HG02981 (cell line): ENCODE results near the gene CREM.

ENCODE experiments used
- ATAC-seq: cut with Tn5 transposase; IDR thresholded peaks from one replicate; pipeline ENCODE4 v1.9.1; 2021; ENCODE audit warnings: mild to moderate bottlenecking, moderate library complexity; ENCODE audit not compliant: unreplicated experiment

CREM gene

DNA sequence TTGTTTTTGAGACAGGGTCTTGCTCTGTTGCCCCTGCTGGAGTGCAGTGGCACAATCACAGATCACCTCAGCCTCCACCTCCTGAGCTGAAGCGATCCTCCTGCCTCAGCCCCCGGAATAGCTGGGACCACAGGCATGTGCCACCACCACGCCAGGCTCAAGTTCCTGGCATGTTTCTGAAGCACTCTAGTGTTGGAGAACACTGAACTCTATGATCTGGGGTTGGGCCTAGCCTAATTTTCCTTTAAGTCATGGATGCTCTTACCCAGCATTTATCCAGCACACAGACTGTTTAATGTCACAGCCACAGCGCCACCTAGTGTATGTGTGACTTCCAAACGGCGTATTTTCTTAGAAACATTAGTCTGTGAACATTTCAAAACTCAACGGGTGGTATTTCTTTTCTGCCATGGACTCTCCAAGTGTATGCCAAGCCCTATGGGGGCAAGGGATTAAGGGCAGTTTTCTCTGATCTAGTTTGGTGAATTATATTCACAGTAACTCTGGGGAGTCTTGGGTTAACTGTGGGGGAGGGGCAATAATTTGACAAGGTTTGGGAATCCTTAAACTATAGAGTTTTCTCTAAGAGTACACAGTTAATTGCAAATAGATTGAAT is 91.8 kb downstream of the CREM start:
- peak; percentile 80 for ATAC-seq

GRCh38 chr10:35219292-35219691 is 92.6 kb downstream of the CREM start:
- no peak for ATAC-seq

DNA sequence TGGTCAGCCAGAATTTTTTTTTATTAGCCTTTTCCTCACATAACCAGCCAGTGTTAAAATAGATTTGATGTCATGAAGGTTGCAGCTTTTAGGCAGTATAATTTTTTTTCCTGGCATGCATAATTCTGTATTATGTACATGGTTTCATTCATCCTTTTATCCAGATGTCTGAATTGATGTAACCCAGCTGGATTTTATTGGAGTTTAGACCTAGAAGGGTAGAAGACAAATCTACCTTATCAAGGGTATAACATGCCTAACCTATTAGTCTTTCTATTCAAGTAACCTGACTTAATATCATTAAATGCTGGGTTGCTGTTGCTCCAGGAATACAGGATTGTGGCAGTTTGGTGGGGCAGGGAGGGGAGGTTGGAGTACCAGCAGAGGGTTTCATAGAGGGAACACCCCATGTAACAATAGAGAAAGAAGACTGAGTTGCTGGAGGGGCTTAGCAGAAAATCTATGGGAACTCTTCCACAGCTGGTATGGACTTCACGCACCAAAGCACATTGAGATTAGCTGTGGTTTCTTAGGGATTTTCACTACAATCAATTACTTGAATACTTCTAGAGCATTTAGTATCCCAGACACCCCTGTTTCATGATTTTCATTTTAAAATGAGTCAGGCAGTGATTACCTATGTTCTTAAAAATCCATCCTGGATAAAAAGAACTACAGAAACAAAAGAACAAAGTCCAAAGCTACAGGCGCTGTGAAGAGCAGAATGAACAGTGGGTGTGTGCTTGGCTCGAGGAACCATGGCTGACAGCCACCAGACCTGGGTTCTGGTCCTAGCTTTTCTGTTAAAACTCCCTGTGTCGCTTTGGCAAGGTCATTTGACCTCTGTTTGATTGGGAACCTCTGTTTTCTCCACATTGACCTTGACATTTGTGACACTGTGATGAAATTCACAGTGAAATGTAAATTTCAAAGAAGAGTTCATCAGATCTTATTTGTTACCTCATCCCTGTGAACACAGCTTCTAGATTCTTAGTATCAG is 93.5 kb downstream of the CREM start:
- no peak for ATAC-seq

DNA sequence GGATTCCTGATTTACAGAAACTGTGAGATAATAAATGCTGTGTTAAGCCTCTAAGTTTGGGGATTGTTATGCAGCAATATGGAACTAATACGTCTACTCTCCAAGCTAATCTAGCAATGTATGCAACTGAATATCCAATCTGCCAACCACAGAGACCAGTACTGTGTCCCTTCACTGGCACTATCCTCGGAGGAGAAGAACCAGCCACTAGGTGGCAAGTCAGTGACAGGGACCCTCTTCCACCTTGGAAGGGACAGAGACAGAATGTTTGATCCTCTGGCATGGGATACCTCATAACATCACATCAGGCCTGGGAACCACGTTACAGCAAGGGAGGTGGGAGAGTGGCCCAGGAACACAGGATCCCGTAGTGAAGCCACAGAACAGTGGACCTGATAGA is 96.4 kb downstream of the CREM start:
- no peak for ATAC-seq

DNA sequence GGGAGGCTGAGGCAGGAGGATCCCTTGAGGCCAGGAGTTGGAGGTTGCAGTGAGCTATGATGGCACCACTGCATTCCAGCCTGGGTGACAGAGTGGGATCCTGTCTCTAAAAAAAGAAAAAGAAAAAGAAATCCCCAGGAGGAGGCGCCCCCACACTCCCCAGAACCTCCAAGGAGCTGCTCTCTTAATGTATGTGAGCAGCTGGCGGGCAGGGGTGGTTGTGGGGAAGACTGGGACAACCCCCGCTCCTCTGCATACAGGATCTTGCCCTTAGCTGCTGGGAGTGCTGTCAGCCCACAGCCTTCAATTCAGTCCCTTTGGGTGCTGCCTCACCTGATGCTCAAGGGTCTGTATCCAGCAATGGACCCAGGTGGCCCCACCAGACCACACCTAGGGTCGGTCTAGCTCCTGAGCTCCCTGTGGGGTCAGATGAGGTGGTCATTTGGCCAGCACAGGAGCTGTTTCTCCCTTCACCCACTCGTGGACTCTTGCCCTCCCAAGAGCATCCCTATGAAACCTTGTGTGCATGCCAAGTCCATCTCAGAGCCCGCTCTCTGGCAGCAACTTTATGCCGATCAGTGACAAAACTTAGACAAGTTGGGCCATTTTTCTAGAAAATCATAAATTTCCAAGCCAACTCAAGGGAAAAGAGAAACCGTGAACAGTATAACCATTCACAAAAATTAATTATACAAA is 97.5 kb downstream of the CREM start:
- no peak for ATAC-seq

- ATAC-seq = no peak
Measured at GRCh38 chr10:35225204-35225603, 98.6 kb downstream of the CREM start.

DNA sequence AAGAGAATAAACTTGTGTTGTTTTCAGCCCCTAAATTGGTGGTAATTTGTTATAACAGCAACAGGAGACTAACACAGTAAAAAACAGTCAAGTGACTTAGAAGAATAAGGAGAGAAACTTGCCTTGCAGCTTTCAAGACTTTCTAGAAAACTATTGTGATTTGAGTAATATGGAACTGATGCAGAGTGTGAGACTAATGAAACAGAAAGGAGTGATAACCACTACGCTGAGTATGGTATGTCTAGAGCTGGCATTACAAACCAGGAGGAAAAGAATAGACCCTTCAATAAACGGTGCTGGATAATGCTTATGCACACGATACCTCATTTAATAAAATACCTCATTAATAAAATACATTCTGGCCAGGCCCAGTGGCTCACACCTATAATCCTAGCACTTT is 99.9 kb downstream of the CREM start:
- ATAC-seq = no peak

- ATAC-seq = no peak
Measured at GRCh38 chr10:35228058-35228457, 101.4 kb downstream of the CREM start.

DNA sequence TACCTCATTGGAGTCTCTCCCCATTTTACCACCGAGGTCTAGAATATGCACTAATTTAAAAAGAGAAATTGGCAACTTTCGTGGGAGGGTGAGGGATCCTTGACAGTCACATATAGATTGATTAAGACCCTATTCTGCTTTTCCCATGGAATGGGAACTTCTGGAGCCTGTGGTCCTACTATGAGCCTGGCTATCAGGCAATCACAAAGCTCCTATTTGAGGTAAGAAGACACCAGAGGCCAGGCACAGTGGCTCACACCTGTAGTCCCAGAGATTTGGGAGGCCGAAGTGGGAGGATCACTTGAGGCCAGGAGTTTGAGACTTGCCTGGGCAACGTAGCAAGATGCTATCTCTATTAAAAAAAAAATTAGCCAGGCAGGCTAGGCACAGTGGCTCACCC is 105.0 kb downstream of the CREM start:
- ATAC-seq = no peak

GRCh38 chr10:35232527-35232926 is 105.9 kb downstream of the CREM start:
- ATAC-seq = no peak

DNA sequence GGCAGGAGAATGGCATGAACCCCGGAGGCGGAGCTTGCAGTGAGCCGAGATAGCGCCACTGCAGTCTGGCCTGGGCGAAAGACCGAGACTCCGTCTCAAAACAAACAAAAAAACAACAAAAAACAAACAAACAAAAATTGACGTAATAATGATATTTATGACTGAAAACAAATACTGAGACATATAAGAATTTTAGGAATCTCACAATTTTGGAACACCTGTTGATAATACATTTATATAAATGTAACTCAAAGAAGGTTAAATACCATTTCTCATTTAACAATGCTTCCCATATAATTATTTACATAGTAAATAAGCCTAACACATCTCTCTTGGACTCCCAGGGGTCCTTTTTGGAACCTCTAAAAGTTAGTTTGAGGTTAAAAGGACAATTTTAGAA is 107.4 kb downstream of the CREM start:
- no peak for ATAC-seq

GRCh38 chr10:35236739-35237138 is 110.1 kb downstream of the CREM start:
- no peak for ATAC-seq

DNA sequence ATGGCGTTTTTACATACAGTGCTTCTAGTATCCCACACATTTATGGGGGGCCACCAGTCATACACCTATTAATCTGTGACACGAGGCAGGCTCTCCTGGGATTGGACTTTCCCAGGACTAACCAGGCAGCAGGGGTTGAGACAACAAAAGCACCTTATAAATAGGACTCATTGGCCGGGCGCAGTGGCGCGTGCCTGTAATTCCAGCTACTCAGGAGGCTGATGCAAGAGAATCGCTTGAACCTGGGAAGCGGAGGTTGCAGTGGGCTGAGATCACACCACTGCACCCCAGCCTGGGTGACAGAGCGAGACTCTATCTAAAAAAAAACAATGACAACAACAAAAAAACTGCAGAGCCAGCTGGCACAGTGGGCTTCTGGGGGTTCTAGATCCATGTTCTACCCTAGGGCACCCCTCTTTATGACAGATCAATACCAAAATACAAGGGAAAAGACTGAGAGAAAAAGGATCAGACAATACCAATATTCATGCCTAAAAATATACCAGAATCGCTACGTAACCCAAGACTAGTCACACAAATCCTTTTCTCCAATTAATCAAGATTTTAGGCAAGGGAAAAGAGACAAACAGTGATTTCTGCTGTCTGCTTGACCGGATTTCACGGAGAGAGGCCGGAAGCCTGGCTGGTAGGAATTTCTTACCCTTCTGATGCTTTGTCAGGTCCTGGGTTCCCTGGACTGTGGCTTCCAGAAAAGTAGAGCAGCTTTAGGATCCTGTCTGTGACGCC is 111.3 kb downstream of the CREM start:
- no peak for ATAC-seq

DNA sequence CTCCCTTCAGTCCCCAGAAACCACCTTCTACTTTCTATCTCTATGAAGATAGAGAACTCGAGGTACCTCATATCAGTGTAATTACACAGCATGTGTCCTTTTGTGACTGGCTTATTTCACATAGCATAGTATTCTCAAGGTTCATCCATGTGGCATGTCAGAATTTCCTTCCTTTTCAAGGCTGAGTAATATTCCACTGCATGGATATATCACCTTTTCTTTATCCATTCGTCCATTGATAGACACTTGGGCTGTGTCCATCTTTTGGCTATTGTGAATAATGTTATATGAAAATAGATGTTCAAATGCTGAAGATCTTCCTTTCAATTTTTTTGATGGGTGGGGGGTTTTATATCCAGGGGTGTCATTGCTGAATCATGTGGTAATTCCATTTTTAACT is 117.9 kb downstream of the CREM start:
- ATAC-seq = no peak

DNA sequence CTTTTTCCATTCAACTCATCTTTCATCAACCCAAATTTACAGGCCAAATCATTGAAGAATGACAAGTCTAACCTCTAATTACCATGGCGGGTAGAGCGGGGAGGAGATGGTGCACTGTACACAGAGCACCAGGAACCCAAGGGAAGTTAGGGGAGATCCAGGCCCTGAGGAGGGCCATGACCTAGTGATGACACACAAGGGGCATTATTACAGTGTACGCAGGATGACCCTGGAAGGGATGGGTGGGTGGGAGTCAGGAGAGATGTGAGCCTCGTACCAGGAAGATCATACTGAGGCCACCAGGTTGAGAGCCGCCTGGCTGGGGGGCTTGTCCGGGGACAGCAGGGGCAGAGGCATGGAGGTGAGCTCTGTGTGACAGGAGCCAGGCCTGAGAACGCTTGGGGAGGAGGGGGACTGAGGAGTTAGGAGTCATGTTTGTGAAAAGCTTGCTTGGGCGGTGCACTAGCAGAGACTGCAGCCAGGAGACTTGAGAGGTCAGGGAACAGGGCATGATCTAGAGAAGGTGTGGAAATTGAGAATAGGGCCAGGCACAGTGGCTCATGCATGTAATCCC is 120.2 kb downstream of the CREM start:
- ATAC-seq = no peak

GRCh38 chr10:35251373-35252100 is 124.9 kb downstream of the CREM start:
- ATAC-seq = no peak

DNA sequence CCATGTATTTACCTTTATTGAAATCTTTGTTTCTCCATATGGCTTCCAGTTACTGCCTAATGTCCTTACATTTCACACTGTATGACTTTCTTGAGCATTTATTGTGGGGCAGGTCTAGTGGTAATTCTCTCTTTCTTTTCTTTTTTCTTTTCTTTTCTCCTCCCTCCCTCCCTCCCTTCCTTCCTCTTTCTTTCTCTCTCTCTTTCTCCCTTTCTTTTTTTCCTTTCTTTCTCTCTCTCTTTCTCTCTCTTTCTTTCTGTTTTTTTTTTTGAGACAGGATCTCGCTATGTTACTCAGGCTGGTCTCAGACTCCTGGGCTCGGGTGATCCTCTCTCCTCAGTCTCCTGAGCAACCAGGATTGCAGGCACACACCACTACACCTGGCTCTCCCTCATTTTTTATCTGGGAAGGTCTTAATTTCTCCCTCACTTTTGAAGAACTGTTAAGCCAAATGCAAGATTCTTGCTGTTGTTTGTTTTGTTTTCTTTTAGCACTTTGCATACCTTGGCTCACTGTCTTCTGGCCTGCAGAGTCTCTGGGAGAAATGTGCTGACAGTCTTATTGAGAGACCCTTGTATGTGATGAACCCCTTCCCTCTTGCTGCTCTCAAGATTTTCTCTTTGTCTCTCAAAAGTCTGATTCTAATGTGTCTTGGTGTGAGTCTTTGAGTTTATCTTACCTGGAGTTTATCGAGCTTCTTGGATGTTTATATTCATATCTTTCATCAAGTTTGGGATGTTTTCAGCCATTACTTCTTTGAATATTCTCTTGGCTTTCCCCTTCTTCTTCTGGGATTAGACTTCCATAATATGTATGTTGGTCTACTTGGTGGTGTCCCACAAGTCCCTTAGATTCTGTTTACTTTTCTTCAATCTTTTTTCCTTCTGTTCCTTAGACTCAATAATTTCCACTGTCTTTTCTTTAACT is 130.7 kb downstream of the CREM start:
- no peak for ATAC-seq

GRCh38 chr10:35259769-35260397 is 133.2 kb downstream of the CREM start:
- ATAC-seq = no peak
